MCF 10A (cell line): ENCODE measurements around the gene LAP3. TPM values are rescaled to one million over a fixed set of nuclear protein-coding genes. Genes with fewer than 3 reads are reported as not detected.
A peak's percentile ranks its signal among the peaks of the same experiment; 100 is the strongest.

Experiments
- BruUV-seq: library from RNA; stranded (reverse); fragments of 400-500 nt; replicated peaks from 2 replicates; lab custom pipeline; 2021; lab: Mats Ljungman, UMichigan
- CTCF ChIA-PET: fragments of 300-600 bp; sonication (Branson Sonifier 250); formaldehyde crosslinking; extraction: SDS; loops from one replicate; lab custom pipeline; 2021; ENCODE audit warnings: antibody characterized with exemption, inconsistent platforms; lab: Yijun Ruan, JAX
- POLR2A ChIA-PET: fragments of 300-600, 350-650 bp; sonication (Branson Sonifier 250); formaldehyde crosslinking; extraction: SDS; loops from one replicate; lab custom pipeline; 2020; ENCODE audit warnings: antibody characterized with exemption, inconsistent platforms; lab: Yijun Ruan, JAX
- DNase-seq: peaks from one replicate; pipeline ENCODE4 v3.0.0-alpha.2; 2018; ENCODE audit not compliant: unreplicated experiment
- H3K27ac Mint-ChIP-seq: one replicate; pipeline ENCODE4 v1.8.0; 2022; ENCODE audit warnings: mild to moderate bottlenecking, low read depth, mixed read lengths; ENCODE audit not compliant: unreplicated experiment
- H3K27me3 Mint-ChIP-seq: one replicate; pipeline ENCODE4 v1.8.0; 2022; ENCODE audit warnings: mixed read lengths; ENCODE audit not compliant: insufficient read depth, unreplicated experiment
- H3K36me3 Mint-ChIP-seq: one replicate; pipeline ENCODE4 v1.8.0; 2022; ENCODE audit warnings: mild to moderate bottlenecking, moderate library complexity, mixed read lengths; ENCODE audit not compliant: insufficient read depth, unreplicated experiment
- H3K4me1 Mint-ChIP-seq: one replicate; pipeline ENCODE4 v1.8.0; 2022; ENCODE audit warnings: mixed read lengths; ENCODE audit not compliant: insufficient read depth, unreplicated experiment
- H3K4me3 Mint-ChIP-seq: one replicate; pipeline ENCODE4 v1.8.0; 2022; ENCODE audit warnings: mild to moderate bottlenecking, moderate library complexity, mixed read lengths; ENCODE audit not compliant: unreplicated experiment
- H3K9me3 Mint-ChIP-seq: one replicate; pipeline ENCODE4 v1.8.0; 2022; ENCODE audit warnings: mixed read lengths; ENCODE audit not compliant: unreplicated experiment
- intact Hi-C: fragments of 100-400 bp; cut with micrococcal nuclease; formaldehyde crosslinking; loops from 2 replicates; pipeline ENCODE4 v1.14.1; 2022
- total RNA-seq: library from RNA; stranded (reverse); gene quantifications from 2 replicates; pipeline ENCODE4 v1.2.3, GENCODE V29; 2022
- TF ChIP-seq, protein P1 (sequence below): fragments of 200-600 bp; IDR thresholded peaks from one replicate; pipeline ENCODE4 v1.8.0; 2022; ENCODE audit warnings: antibody characterized with exemption, mild to moderate bottlenecking; ENCODE audit not compliant: unreplicated experiment

LAP3 gene
- total RNA-seq, 1 experiment from 2014 or later: 45.0 TPM

GRCh38 chr4:17578482-17578891 lies 1.5 kb downstream of the LAP3 start:
- Mint-ChIP-seq H3K9me3 (no peaks in the 10 kb centered on the region), H3K27me3 (no peaks in the 10 kb centered on the region), H3K36me3 (peaks cover 30% of the 10 kb centered on the region), H3K27ac (peak overlapping the region; percentile 94), H3K4me1 (peaks cover 12% of the 10 kb centered on the region), H3K4me3 (peak overlapping the region; percentile 91)
- CTCF ChIA-PET: interaction anchor here (0.5 to 1.7 kb wide), 7 partner anchors 30 to 238 kb away, joined by 3 to 8 read pairs (median 3); partner anchors contain the start of gene MED28
- POLR2A ChIA-PET: interaction anchor here (0.9 to 4.1 kb wide), 10 partner anchors 10 to 260 kb away, joined by 3 to 33 read pairs (median 4); partner anchors contain the start of genes CLRN2, DCAF16, MED28 and NCAPG
- DNase-seq: no peak
- no TSS peak for BruUV-seq
- TF ChIP-seq, protein P1, sequence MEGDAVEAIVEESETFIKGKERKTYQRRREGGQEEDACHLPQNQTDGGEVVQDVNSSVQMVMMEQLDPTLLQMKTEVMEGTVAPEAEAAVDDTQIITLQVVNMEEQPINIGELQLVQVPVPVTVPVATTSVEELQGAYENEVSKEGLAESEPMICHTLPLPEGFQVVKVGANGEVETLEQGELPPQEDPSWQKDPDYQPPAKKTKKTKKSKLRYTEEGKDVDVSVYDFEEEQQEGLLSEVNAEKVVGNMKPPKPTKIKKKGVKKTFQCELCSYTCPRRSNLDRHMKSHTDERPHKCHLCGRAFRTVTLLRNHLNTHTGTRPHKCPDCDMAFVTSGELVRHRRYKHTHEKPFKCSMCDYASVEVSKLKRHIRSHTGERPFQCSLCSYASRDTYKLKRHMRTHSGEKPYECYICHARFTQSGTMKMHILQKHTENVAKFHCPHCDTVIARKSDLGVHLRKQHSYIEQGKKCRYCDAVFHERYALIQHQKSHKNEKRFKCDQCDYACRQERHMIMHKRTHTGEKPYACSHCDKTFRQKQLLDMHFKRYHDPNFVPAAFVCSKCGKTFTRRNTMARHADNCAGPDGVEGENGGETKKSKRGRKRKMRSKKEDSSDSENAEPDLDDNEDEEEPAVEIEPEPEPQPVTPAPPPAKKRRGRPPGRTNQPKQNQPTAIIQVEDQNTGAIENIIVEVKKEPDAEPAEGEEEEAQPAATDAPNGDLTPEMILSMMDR: no peak
- intact Hi-C loops: loop anchor here (5.0 kb wide), 1 partner anchor 34 kb away; the partner anchor contains the start of gene MED28

GRCh38 chr4:17580969-17581368 lies 4.0 kb downstream of the LAP3 start:
- ChIA-PET POLR2A (interaction anchor here (1.3 to 1.4 kb wide), 2 partner anchors 23 to 230 kb away, joined by 4 read pairs; partner anchors contain the start of genes DCAF16 and NCAPG), CTCF (interaction anchor here (3.7 kb wide), 1 partner anchor 17 kb away, joined by 9 read pairs; no protein-coding TSS in a partner anchor)
- peaks cover 54% of the 10 kb centered on the region for H3K36me3 Mint-ChIP-seq

DNA sequence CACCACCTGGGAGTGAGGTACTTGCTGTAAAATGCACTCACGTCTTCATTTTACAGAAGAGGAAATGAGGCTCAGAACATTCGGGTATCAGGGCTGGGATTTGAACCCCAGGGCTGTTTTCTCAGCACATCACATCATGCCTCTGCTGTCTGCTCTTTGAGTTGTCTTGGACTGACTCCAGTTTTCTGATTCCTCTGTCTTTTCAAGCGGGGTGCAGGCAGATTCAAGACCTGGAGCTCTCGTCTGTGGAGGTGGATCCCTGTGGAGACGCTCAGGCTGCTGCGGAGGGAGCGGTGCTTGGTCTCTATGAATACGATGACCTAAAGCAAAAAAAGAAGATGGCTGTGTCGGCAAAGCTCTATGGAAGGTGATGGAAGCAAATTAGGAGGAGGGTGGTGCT lies 6.3 kb downstream of the LAP3 start:
- POLR2A ChIA-PET: no interaction called here
- H3K4me3 Mint-ChIP-seq: no peak overlapping the region

More at GRCh38 chr4:17580969-17581368, 4.0 kb downstream of the LAP3 start:
- BruUV-seq: no TSS peak
- DNase-seq: no peak
- H3K27me3 Mint-ChIP-seq: no peaks in the 10 kb centered on the region
- H3K4me3 Mint-ChIP-seq: no peak overlapping the region
- no peaks in the 10 kb centered on the region for H3K9me3 Mint-ChIP-seq
- TF ChIP-seq, protein P1: no peak
- peaks cover 12% of the 10 kb centered on the region for H3K4me1 Mint-ChIP-seq
- peak overlapping the region; percentile 12 for H3K27ac Mint-ChIP-seq
- intact Hi-C loops: no loop called here

GRCh38 chr4:17583941-17584340 lies 6.9 kb downstream of the LAP3 start:
- Mint-ChIP-seq H3K27me3 (no peaks in the 10 kb centered on the region), H3K4me3 (no peak overlapping the region), H3K27ac (no peak overlapping the region), H3K9me3 (no peaks in the 10 kb centered on the region), H3K36me3 (peaks cover 75% of the 10 kb centered on the region), H3K4me1 (peaks cover 2% of the 10 kb centered on the region)
- TF ChIP-seq, protein P1: no peak
- DNase-seq: no peak
- CTCF ChIA-PET: interaction anchor here (1.2 to 3.7 kb wide), 3 partner anchors 10 to 26 kb away, joined by 3 to 9 read pairs (median 4); no protein-coding TSS in a partner anchor
- intact Hi-C loops: no loop called here
- POLR2A ChIA-PET: no interaction called here
- no TSS peak for BruUV-seq

More for the DNA sequence above, 6.3 kb downstream of the LAP3 start:
- Mint-ChIP-seq H3K4me1 (peaks cover 8% of the 10 kb centered on the region), H3K27me3 (no peaks in the 10 kb centered on the region), H3K36me3 (peaks cover 68% of the 10 kb centered on the region), H3K9me3 (no peaks in the 10 kb centered on the region), H3K27ac (no peak overlapping the region)
- TF ChIP-seq, protein P1: no peak
- CTCF ChIA-PET: interaction anchor here (1.2 to 3.7 kb wide), 2 partner anchors 10 to 15 kb away, joined by 4 to 9 read pairs; no protein-coding TSS in a partner anchor
- intact Hi-C loops: no loop called here
- DNase-seq: no peak
- no TSS peak for BruUV-seq
